HG02588 (cell line): ENCODE data around the gene ARHGEF40.

Source experiments
- ATAC-seq: cut with Tn5 transposase; IDR thresholded peaks from one replicate; pipeline ENCODE4 v1.9.1; 2021; ENCODE audit warnings: mild to moderate bottlenecking, moderate library complexity; ENCODE audit not compliant: unreplicated experiment

The ARHGEF40 gene

GRCh38 chr14:21058903-21059302 lies 11.2 kb upstream of the ARHGEF40 start:
- ATAC-seq, result no peak

- ATAC-seq, result no peak
Measured at GRCh38 chr14:21059842-21060613, 10.1 kb upstream of the ARHGEF40 start.

GRCh38 chr14:21060614-21061346 lies 9.3 kb upstream of the ARHGEF40 start:
- no peak for ATAC-seq

GRCh38 chr14:21061347-21061668 lies 8.8 kb upstream of the ARHGEF40 start:
- ATAC-seq, result no peak

- no peak for ATAC-seq
Measured at GRCh38 chr14:21063479-21063878, 6.6 kb upstream of the ARHGEF40 start.

GRCh38 chr14:21066882-21067502 lies 3.1 kb upstream of the ARHGEF40 start:
- no peak for ATAC-seq

- no peak for ATAC-seq
Measured at GRCh38 chr14:21068521-21069387, 1.4 kb upstream of the ARHGEF40 start.

GRCh38 chr14:21069388-21070082 lies 569 bp upstream of the ARHGEF40 start:
- no peak for ATAC-seq

GRCh38 chr14:21070610-21071224 lies 613 bp downstream of the ARHGEF40 start:
- no peak for ATAC-seq

GRCh38 chr14:21071225-21072030 lies 1.3 kb downstream of the ARHGEF40 start:
- peak; percentile 72 for ATAC-seq

- no peak for ATAC-seq
Measured at GRCh38 chr14:21072031-21072473, 1.9 kb downstream of the ARHGEF40 start.

GRCh38 chr14:21072781-21073339 lies 2.8 kb downstream of the ARHGEF40 start:
- ATAC-seq, result no peak

GRCh38 chr14:21073921-21074320 lies 3.8 kb downstream of the ARHGEF40 start:
- no peak for ATAC-seq

GRCh38 chr14:21074398-21075272 lies 4.5 kb downstream of the ARHGEF40 start:
- no peak for ATAC-seq

GRCh38 chr14:21075719-21076437 lies 5.8 kb downstream of the ARHGEF40 start:
- no peak for ATAC-seq

GRCh38 chr14:21077672-21078071 lies 7.6 kb downstream of the ARHGEF40 start:
- ATAC-seq, result no peak

GRCh38 chr14:21078287-21078686 lies 8.2 kb downstream of the ARHGEF40 start:
- ATAC-seq, result no peak
